RWPE1 (cell line): Measurements from ENCODE around the gene ASPN.
A peak's percentile ranks its signal among the peaks of the same experiment; 100 is the strongest.

Experiments
- CTCF ChIA-PET: fragments of 350-600 bp; sonication (Branson Sonifier 250); formaldehyde crosslinking; extraction: SDS; loops from one replicate; lab custom pipeline; 2021; lab: Yijun Ruan, JAX
- POLR2A ChIA-PET: fragments of 400-600 bp; formaldehyde crosslinking; extraction: SDS; loops from one replicate; lab custom pipeline; 2020; ENCODE audit warnings: antibody characterized with exemption; ENCODE audit not compliant: low non-redundant PET; lab: Yijun Ruan, JAX
- DNase-seq: peaks from one replicate; pipeline ENCODE4 v3.0.0; 2012; ENCODE audit warnings: low spot score
- H3K27ac ChIP-seq: fragments of 450-650 bp; 2 replicates; pipeline ENCODE4 v1.5.1; 2017
- TF ChIP-seq, protein P1 (sequence below): fragments of 450-650 bp; conservative IDR thresholded peaks from 2 replicates; pipeline ENCODE4 v1.5.1; 2017; ENCODE audit warnings: low read depth, mild to moderate bottlenecking

ASPN gene

DNA sequence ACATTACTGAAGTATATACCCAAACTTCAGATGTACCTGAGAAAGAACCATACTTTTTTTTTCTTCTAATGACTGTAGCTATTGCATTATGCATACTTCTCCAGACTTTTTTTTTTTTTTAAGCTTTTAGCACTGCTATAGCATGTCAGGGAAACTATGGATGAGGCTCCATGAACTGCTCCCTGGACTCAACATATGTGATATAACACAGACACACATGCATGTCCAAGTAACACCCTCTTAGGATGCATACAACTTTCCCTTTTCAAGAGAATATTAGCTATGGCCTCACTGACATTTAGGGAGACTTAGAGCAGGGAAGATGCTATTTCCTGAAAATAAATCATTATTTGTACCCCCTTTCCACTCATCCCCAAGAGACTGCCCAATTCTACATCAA, 499 bp upstream of the ASPN start:
- TF ChIP-seq, protein P1, sequence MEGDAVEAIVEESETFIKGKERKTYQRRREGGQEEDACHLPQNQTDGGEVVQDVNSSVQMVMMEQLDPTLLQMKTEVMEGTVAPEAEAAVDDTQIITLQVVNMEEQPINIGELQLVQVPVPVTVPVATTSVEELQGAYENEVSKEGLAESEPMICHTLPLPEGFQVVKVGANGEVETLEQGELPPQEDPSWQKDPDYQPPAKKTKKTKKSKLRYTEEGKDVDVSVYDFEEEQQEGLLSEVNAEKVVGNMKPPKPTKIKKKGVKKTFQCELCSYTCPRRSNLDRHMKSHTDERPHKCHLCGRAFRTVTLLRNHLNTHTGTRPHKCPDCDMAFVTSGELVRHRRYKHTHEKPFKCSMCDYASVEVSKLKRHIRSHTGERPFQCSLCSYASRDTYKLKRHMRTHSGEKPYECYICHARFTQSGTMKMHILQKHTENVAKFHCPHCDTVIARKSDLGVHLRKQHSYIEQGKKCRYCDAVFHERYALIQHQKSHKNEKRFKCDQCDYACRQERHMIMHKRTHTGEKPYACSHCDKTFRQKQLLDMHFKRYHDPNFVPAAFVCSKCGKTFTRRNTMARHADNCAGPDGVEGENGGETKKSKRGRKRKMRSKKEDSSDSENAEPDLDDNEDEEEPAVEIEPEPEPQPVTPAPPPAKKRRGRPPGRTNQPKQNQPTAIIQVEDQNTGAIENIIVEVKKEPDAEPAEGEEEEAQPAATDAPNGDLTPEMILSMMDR, result no peak
- no peak overlapping the region for H3K27ac ChIP-seq
- DNase-seq, result no peak
- ChIA-PET POLR2A (interaction anchor here (0.6 kb wide), 1 partner anchor 14 kb away, joined by 8 read pairs; no protein-coding TSS in a partner anchor), CTCF (no interaction called here)

DNA sequence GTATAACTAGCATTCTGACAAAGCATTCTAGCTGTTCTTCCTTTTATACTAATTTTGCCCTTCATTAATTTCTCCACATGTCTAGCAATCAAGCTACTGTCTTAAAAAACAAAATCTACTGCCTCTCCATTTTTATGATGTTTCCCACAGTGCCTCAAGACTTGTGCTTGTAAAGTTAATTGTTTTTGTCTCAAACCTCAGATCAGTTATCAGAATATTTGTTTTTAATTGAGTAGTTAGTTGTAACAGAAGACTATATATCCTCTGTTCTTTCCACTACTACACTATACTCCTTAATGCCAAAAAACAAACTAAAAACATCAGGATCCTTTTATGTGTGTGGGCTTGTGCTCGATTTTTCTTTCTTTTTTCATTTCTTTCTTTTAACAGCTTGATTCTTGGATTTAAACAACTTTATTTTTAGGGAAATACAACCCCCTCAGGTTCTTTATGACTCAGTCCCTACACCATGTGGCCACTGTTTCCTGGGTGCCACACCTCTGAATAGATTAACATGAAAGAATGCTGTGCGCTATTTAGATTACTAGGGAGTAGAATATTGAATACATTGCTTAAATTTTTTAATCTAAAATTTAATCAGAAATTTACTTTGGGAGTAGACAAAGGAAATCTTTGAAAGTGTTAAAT, 1.2 kb downstream of the ASPN start:
- DNase-seq, result peak; percentile 82
- TF ChIP-seq, protein P1, result no peak
- ChIA-PET POLR2A (no interaction called here), CTCF (interaction anchor here (0.6 to 1.1 kb wide), 3 partner anchors 16 to 137 kb away, joined by 3 to 5 read pairs (median 3); no protein-coding TSS in a partner anchor)
- H3K27ac ChIP-seq, result no peak overlapping the region

DNA sequence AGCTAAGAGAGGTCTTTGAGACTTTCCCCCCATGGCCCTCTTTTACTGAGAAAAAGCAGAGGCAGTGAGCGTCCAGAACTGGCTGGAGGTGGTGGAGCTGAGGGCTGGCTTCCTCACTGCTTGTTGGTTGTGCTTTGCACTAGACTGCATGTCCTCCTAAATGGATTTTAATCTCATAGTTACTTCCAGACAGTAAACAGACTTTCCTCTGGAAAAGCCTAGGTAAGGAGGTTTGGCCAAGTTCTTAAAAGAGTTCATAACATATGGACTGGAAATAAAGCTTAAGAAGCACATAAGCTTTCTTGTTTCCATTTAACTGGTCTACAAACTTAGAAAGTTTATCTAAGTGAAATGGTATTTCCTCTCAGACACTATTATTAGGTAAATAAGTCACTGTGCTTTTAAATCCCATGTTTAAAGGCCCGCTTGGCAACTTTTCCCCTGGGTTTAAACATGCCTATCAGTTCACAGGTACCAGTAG, 2.0 kb downstream of the ASPN start:
- DNase-seq, result no peak
- POLR2A ChIA-PET, result no interaction called here
- H3K27ac ChIP-seq, result no peak overlapping the region
- CTCF ChIA-PET, result interaction anchor here (0.7 to 1.1 kb wide), 2 partner anchors 137 to 451 kb away, joined by 3 to 5 read pairs; no protein-coding TSS in a partner anchor
- TF ChIP-seq, protein P1, result no peak

DNA sequence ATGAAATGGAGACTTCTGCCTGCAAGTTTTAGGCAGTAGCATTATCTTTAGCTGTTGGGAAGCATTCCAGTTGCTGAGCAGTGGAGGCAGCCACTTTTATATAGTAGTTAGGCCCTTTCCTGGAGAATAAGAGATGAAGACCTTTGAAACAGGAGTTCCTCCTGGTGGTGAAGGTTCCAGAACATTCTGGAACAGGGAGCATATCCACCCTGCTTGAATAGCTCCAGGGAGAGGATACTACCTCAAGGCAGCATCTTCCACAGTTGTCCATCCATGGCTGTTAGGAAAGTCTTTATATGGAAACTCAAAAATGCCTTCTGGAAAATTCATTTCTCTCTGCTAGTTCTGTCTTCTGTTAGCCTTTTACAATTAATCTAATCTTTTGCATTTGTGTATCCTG, 3.0 kb downstream of the ASPN start:
- no peak for DNase-seq
- no peak overlapping the region for H3K27ac ChIP-seq
- ChIA-PET POLR2A (no interaction called here), CTCF (interaction anchor here (0.5 to 1.1 kb wide), 3 partner anchors 24 to 450 kb away, joined by 3 read pairs; no protein-coding TSS in a partner anchor)
- TF ChIP-seq, protein P1, result no peak

DNA sequence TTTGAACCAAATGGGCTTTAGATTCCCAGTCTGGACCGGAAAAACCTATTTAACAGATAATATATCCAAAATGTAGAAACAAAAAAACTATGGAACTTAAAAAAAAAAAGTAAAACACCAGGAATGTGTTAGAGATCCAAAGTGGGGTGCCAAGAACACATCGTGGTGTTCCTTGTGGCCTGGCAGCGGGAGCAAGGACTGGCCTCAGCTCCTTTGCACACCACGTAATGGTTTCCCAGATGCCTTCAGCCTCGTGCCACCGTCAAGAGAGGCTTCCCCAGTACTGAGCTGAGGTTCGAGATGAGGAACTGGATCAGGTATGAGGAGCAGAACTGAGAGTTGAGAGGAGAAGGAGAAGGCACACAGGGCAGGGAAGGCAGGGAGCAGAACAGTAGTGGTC, 3.5 kb downstream of the ASPN start:
- no peak for DNase-seq
- TF ChIP-seq, protein P1, result no peak
- POLR2A ChIA-PET, result no interaction called here
- H3K27ac ChIP-seq, result no peak overlapping the region
- CTCF ChIA-PET, result interaction anchor here (0.6 to 1.1 kb wide), 2 partner anchors 24 to 282 kb away, joined by 3 read pairs; no protein-coding TSS in a partner anchor

DNA sequence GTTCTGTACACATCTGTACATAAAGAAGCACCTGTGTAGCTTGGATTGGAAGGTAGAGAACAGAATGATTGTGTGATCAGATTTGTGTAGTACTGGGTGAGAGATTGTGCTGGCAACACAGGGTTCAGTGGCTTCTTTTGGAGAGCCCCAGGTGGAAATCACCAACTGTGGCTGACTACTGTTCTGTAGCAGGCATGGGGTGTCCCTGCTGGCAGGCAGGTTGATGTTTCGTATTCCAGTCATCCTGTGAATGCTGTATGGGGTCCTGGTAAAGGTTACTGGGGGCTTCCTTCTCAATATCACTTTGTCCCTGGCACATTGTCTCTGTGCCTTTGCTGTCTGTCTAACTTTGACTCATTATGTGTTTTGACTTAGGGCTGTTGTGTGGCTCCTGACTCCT, 5.3 kb downstream of the ASPN start:
- H3K27ac ChIP-seq, result no peak overlapping the region
- CTCF ChIA-PET, result interaction anchor here (0.6 to 1.1 kb wide), 3 partner anchors 18 to 1142 kb away, joined by 3 read pairs; no protein-coding TSS in a partner anchor
- POLR2A ChIA-PET, result no interaction called here
- TF ChIP-seq, protein P1, result no peak
- DNase-seq, result no peak
